Natural killer cell (primary cell): ENCODE results near the gene HSD3B1. TPM values are rescaled to one million over a fixed set of nuclear protein-coding genes. Genes with fewer than 3 reads are reported as not detected.
"Not testable (repeated sequence)": the region's sequence is repeated elsewhere in the genome, so short reads cannot be mapped to it uniquely, and the experiment has no call there.

Experiments
- ATAC-seq, 3 donors: fragments of 150-1000 bp in 2 of 3; fragments of 200-7000 bp in 1 of 3; cut with Tn5 transposase; 1 replicate in 1 of 3; 2 replicates in 2 of 3; pipeline ENCODE4 v1.10.0; 2021; ENCODE audit warnings: mild to moderate bottlenecking in 2 of 3, moderate library complexity in 2 of 3
- DNase-seq, 2 donors: peaks; one replicate each; pipeline versions ENCODE4 v3.0.0 to v3.0.0-alpha.2; 2013 to 2021; ENCODE audit warnings: mixed read lengths in 1 of 2
- H3K27ac ChIP-seq: one replicate; pipeline ENCODE4 v1.5.1; 2013; ENCODE audit warnings: mild to moderate bottlenecking, low read length
- H3K27me3 ChIP-seq: one replicate; pipeline ENCODE4 v1.6.1; 2013; ENCODE audit warnings: low read length; ENCODE audit not compliant: control insufficient read depth, insufficient read depth
- H3K36me3 ChIP-seq: one replicate; pipeline ENCODE4 v1.6.1; 2013; ENCODE audit warnings: low read length; ENCODE audit not compliant: control insufficient read depth, insufficient read depth
- H3K4me1 ChIP-seq: one replicate; pipeline ENCODE4 v1.6.1; 2013; ENCODE audit warnings: low read length; ENCODE audit not compliant: control insufficient read depth, insufficient read depth
- H3K4me3 ChIP-seq: one replicate; pipeline ENCODE4 v1.5.1; 2013; ENCODE audit warnings: low read length
- H3K9me3 ChIP-seq: one replicate; pipeline ENCODE4 v1.6.1; 2013; ENCODE audit warnings: low read length; ENCODE audit not compliant: control insufficient read depth, insufficient read depth
- H3K27ac Mint-ChIP-seq, 2 donors: one replicate each; pipeline ENCODE4 v1.8.0; 2022; ENCODE audit warnings: mild to moderate bottlenecking in 2 of 2, mixed read lengths in 2 of 2, moderate library complexity in 1 of 2
- H3K27me3 Mint-ChIP-seq, 2 donors: one replicate each; pipeline ENCODE4 v1.8.0; 2022; ENCODE audit warnings: low read depth in 2 of 2, mixed read lengths in 2 of 2
- H3K36me3 Mint-ChIP-seq: one replicate; pipeline ENCODE4 v1.8.0; 2022; ENCODE audit warnings: mixed read lengths
- H3K4me1 Mint-ChIP-seq, 2 donors: one replicate each; pipeline ENCODE4 v1.8.0; 2022; ENCODE audit warnings: mixed read lengths in 2 of 2
- H3K4me3 Mint-ChIP-seq: one replicate; pipeline ENCODE4 v1.8.0; 2022; ENCODE audit warnings: mild to moderate bottlenecking, moderate library complexity, mixed read lengths
- H3K9me3 Mint-ChIP-seq, 2 donors: one replicate each; pipeline ENCODE4 v1.8.0; 2022; ENCODE audit warnings: mixed read lengths in 2 of 2
- CTCF ChIP-seq: fragments of 200-600 bp; IDR thresholded peaks from one replicate; pipeline ENCODE4 v1.8.0; 2022; ENCODE audit warnings: antibody characterized with exemption
- WGBS: methylation state at CpG from one replicate; pipeline ENCODE4 v1.1.7; 2013; ENCODE audit warnings: missing lambda C conversion rate; ENCODE audit not compliant: insufficient coverage; 5-methylcytosine and 5-hydroxymethylcytosine counted together
- intact Hi-C: fragments of 100-400 bp; cut with micrococcal nuclease; formaldehyde crosslinking; loops from one replicate; pipeline ENCODE4 v1.14.2; 2022
- total RNA-seq, 4 donors: library from RNA; stranded (reverse); fragments of 120-200 nt in 1 of 4; gene quantifications; one replicate each; pipeline versions ENCODE4 v1.2.3 to v1.2.4, GENCODE V29; 2013 to 2022

The HSD3B1 gene
- total RNA-seq, 3 donors from 2014 or later (not counting 1 experiment from before 2014, with no cell fraction given), result not detected

GRCh38 chr1:119551218-119551617, 44.2 kb downstream of the HSD3B1 start:
- Histone ChIP-seq H3K27ac (no peak overlapping the region), H3K27me3 (no peaks in the 10 kb centered on the region), H3K36me3 (no peaks in the 10 kb centered on the region), H3K9me3 (no peaks in the 10 kb centered on the region), H3K4me1 (no peaks in the 10 kb centered on the region), H3K4me3 (no peak overlapping the region)
- H3K4me1 Mint-ChIP-seq, result no peaks in the 10 kb centered on the region
- no peak overlapping the region for H3K27ac Mint-ChIP-seq
- no peak overlapping the region for H3K4me3 Mint-ChIP-seq
- no peak for ATAC-seq
- no peaks in the 10 kb centered on the region for H3K36me3 Mint-ChIP-seq
- no peak for DNase-seq
- H3K27me3 Mint-ChIP-seq, result peaks cover 0 to 2% of the 10 kb centered on the region in 2 donors
- TF ChIP-seq CTCF, result no peak
- H3K9me3 Mint-ChIP-seq, result no peaks in the 10 kb centered on the region
- intact Hi-C loops, result no loop called here

- H3K9me3 Mint-ChIP-seq, H3K4me3 Mint-ChIP-seq, H3K36me3 ChIP-seq, H3K4me1 Mint-ChIP-seq, H3K27ac ChIP-seq, ATAC-seq, H3K4me1 ChIP-seq, H3K36me3 Mint-ChIP-seq, H3K4me3 ChIP-seq, H3K9me3 ChIP-seq, H3K27ac Mint-ChIP-seq, H3K27me3 Mint-ChIP-seq, intact Hi-C loops, DNase-seq, H3K27me3 ChIP-seq: not testable (repeated sequence)
- WGBS, result no CpG with 5 or more reads among the region's 1 CpG
Measured at GRCh38 chr1:119552656-119553055, 45.6 kb downstream of the HSD3B1 start.

GRCh38 chr1:119553302-119554071, 46.5 kb downstream of the HSD3B1 start:
- not testable (repeated sequence) for H3K4me1 Mint-ChIP-seq, ATAC-seq
- WGBS, result 94% methylated on average over 1 of the region's 1 CpG

GRCh38 chr1:119554183-119554582, 47.2 kb downstream of the HSD3B1 start:
- no peaks in the 10 kb centered on the region for H3K9me3 ChIP-seq

More at GRCh38 chr1:119553302-119554071, 46.5 kb downstream of the HSD3B1 start:
- H3K36me3 ChIP-seq, H3K9me3 Mint-ChIP-seq, H3K27me3 Mint-ChIP-seq, H3K4me3 Mint-ChIP-seq, intact Hi-C loops, DNase-seq, H3K36me3 Mint-ChIP-seq, H3K4me1 ChIP-seq, H3K4me3 ChIP-seq, H3K9me3 ChIP-seq, H3K27ac ChIP-seq, H3K27ac Mint-ChIP-seq, H3K27me3 ChIP-seq: not testable (repeated sequence)

More at GRCh38 chr1:119554183-119554582, 47.2 kb downstream of the HSD3B1 start:
- ATAC-seq (no peak), DNase-seq (no peak)
- no peaks in the 10 kb centered on the region for H3K9me3 Mint-ChIP-seq
- intact Hi-C loops, result no loop called here
- no peak overlapping the region for H3K27ac Mint-ChIP-seq
- H3K4me3 Mint-ChIP-seq, result no peak overlapping the region
- Histone ChIP-seq H3K27ac (no peak overlapping the region), H3K27me3 (no peaks in the 10 kb centered on the region), H3K4me1 (no peaks in the 10 kb centered on the region), H3K36me3 (no peaks in the 10 kb centered on the region), H3K4me3 (no peak overlapping the region)
- no peaks in the 10 kb centered on the region for H3K36me3 Mint-ChIP-seq
- H3K27me3 Mint-ChIP-seq, result no peaks in the 10 kb centered on the region
- H3K4me1 Mint-ChIP-seq, result no peaks in the 10 kb centered on the region
- TF ChIP-seq CTCF, result no peak
